ENCODE results near the gene FGFRL1. TPM values are rescaled to one million over a fixed set of nuclear protein-coding genes. Genes with fewer than 3 reads are reported as not detected.

Gene FGFRL1
- total and polyA plus RNA-seq, 2 of the 13 experiments (the other 11 are each of a cell fraction or from before 2014, with no cell fraction given), result 19.1 to 30.6 TPM

GRCh38 chr4:1045595-1046201 is 34.3 kb downstream of the FGFRL1 start:
- DNase-seq (ENCODE audit: low spot score) (no peak), FAIRE-seq (no peak), ATAC-seq (no peak)
- peaks cover 22 to 73% of the 10 kb centered on the region in 2 experiments for H3K27me3 ChIP-seq (ENCODE audit: control insufficient read depth in 1 of 2, insufficient read depth in 2 of 2, low read length in 2 of 2)
- no peaks in the 10 kb centered on the region for H3K36me3 ChIP-seq (replicated peaks in 1 of 2; ENCODE audit: control insufficient read depth in 1 of 2, insufficient read depth in 2 of 2, low read length in 2 of 2)
- in situ Hi-C loops (cut with HindIII; ENCODE audit: extremely low pct_ligation_motif_present, low pct_unique_long_range_greater_than_20kb), result no loop called here
- no peak overlapping the region for H3K4me2 ChIP-seq (ENCODE audit: low read depth, low read length)
- CTCF ChIA-PET (ENCODE audit: low intra/inter-chr PET ratio, low total read pairs), result no interaction called here
- intact Hi-C loops (cut with micrococcal nuclease; ENCODE audit: unreplicated experiment), result no loop called here
- H3K27ac ChIP-seq (ENCODE audit: extremely low read length, insufficient read depth, low read length), result no peak overlapping the region
- no peak overlapping the region for H3K9ac ChIP-seq (ENCODE audit: insufficient read depth, low read depth, low read length)
- H4K20me1 ChIP-seq (ENCODE audit: insufficient read depth, low read length), result peaks cover 27% of the 10 kb centered on the region; the same call in 1 of the 2 replicates
- H3K9me3 ChIP-seq (ENCODE audit: low read length), result no peaks in the 10 kb centered on the region
- BruUV-seq (replicated peaks), result no TSS peak
- no peaks in the 10 kb centered on the region for H3K79me2 ChIP-seq (ENCODE audit: insufficient read depth, low read length)
- peaks cover 31% of the 10 kb centered on the region for H3K4me1 ChIP-seq (ENCODE audit: insufficient read depth, low read length)
- H2AFZ ChIP-seq (ENCODE audit: low read length), result no peak overlapping the region
- POLR2A ChIA-PET, result no interaction called here
- no peak overlapping the region for H3K4me3 ChIP-seq (replicated peaks in 1 of 3; ENCODE audit: insufficient read depth in 1 of 3, low read depth in 2 of 3, low read length in 3 of 3)
- TF ChIP-seq SRF (IDR thresholded peaks at IDR 0.05; ENCODE audit: low read depth, low read length) (no peak), PATZ1 (CRISPR knock-in tag; IDR thresholded peaks at IDR 0.05) (no peak), ZSCAN12 (CRISPR knock-in tag; IDR thresholded peaks at IDR 0.05) (no peak), SIX4 (CRISPR knock-in tag; IDR thresholded peaks at IDR 0.05) (no peak), SP5 (CRISPR knock-in tag; IDR thresholded peaks at IDR 0.05; ENCODE audit: borderline replicate concordance, low read depth) (no peak), EZH2 (conservative IDR thresholded peaks at IDR 0.05; ENCODE audit: low read depth, low read length) (no peak), ZNF34 (CRISPR knock-in tag; IDR thresholded peaks at IDR 0.05; ENCODE audit: borderline replicate concordance) (no peak), ARID4A (CRISPR knock-in tag; IDR thresholded peaks at IDR 0.05; ENCODE audit: borderline replicate concordance) (no peak), THYN1 (CRISPR knock-in tag; IDR thresholded peaks at IDR 0.05; ENCODE audit: borderline replicate concordance, low read depth) (no peak), ZKSCAN5 (CRISPR knock-in tag; IDR thresholded peaks at IDR 0.05) (no peak), ZKSCAN1 (IDR thresholded peaks at IDR 0.05; ENCODE audit: low read length) (no peak), ZNF570 (CRISPR knock-in tag; IDR thresholded peaks at IDR 0.05; ENCODE audit: borderline replicate concordance) (no peak), NR2F1 (CRISPR knock-in tag; IDR thresholded peaks at IDR 0.05) (no peak), POLR2A (IDR thresholded peaks at IDR 0.05; ENCODE audit: insufficient read depth in 1 of 2, low read depth in 2 of 2, low read length in 2 of 2) (no peak), PHF8 (CRISPR knock-in tag; IDR thresholded peaks at IDR 0.05) (no peak), SIX1 (CRISPR knock-in tag; IDR thresholded peaks at IDR 0.05; ENCODE audit: borderline replicate concordance) (no peak), GFI1 (CRISPR knock-in tag; IDR thresholded peaks at IDR 0.05; ENCODE audit: borderline replicate concordance) (no peak), SAFB2 (CRISPR knock-in tag; IDR thresholded peaks at IDR 0.05; ENCODE audit: borderline replicate concordance, low read depth) (no peak), NR1H2 (CRISPR knock-in tag; IDR thresholded peaks at IDR 0.05; ENCODE audit: borderline replicate concordance, low read depth) (no peak)
- 61% methylated on average over 32 of the region's 36 CpGs for WGBS (ENCODE audit: low lambda C conversion rate)

All from HepG2 (cell line).